Left ventricle myocardium inferior (tissue), 1 donor: Measurements from ENCODE around the gene GGTLC1. TPM values are rescaled to one million over a fixed set of nuclear protein-coding genes. Genes with fewer than 3 reads are reported as not detected.

Source experiments
- DNase-seq: peaks from one replicate; pipeline ENCODE4 v3.0.0-alpha.2; 2020
- H3K27ac ChIP-seq: fragments of 200-600 bp; replicated peaks from 2 replicates; pipeline ENCODE4 v1.8.0; 2021
- H3K27me3 ChIP-seq: fragments of 200-600 bp; 2 replicates; pipeline ENCODE4 v1.8.0; 2021; ENCODE audit warnings: low read depth
- H3K36me3 ChIP-seq: fragments of 200-600 bp; 2 replicates; pipeline ENCODE4 v1.8.0; 2021
- H3K4me1 ChIP-seq: fragments of 200-600 bp; 2 replicates; pipeline ENCODE4 v1.8.0; 2021
- H3K4me3 ChIP-seq: fragments of 200-600 bp; 2 replicates; pipeline ENCODE4 v1.8.0; 2021; ENCODE audit warnings: mild to moderate bottlenecking, moderate library complexity
- H3K9me3 ChIP-seq: fragments of 200-600 bp; replicated peaks from 2 replicates; pipeline ENCODE4 v1.8.0; 2021
- intact Hi-C: fragments of 100-400 bp; cut with micrococcal nuclease; formaldehyde crosslinking; loops from one replicate; pipeline ENCODE4 v1.11.0; 2022
- total RNA-seq: library from RNA; stranded (reverse); fragmentation: NEBNext Ultra II Directional; extraction: Animal tissue kit (Norgen Biotek cat#: 25700); gene quantifications from one replicate; pipeline ENCODE4 v1.2.1, GENCODE V29; 2021
- TF ChIP-seq, protein P1 (sequence below): fragments of 200-600 bp; IDR thresholded peaks from 2 replicates; pipeline ENCODE4 v1.8.0; 2021; ENCODE audit warnings: antibody characterized with exemption, mild to moderate bottlenecking, borderline replicate concordance
- donor health status: DM: no; HTN: yes; CAD: no; lungs with severe emphysema.

The GGTLC1 gene
- total RNA-seq, 1 donor from 2014 or later = not detected

DNA sequence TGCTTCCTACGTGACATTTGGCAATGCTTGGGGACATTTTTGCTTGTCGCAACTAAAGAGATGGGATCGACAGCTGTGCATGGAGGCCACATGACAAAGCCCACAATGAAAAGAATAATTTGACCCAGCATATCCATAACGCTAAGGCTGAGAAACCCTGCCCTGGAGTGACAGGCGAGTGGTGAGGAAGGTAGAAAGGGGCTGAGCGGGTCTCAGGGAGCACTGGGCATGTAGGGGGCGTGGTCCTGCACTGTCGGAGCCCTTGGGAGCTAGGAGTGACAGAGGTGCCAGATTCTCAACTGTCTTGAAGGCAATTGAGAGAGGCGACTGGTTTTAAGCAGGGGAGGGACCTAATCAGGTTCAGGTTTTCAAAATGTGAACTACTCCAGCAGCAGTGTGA, 13.6 kb downstream of the GGTLC1 start:
- no peak overlapping the region for H3K27ac ChIP-seq
- intact Hi-C loops = loop anchor here (10.0 kb wide), 1 partner anchor 300 kb away; no protein-coding TSS in a partner anchor
- H3K4me3 ChIP-seq = no peak overlapping the region
- no peaks in the 10 kb centered on the region for H3K9me3 ChIP-seq
- no peaks in the 10 kb centered on the region for H3K36me3 ChIP-seq
- H3K4me1 ChIP-seq = no peaks in the 10 kb centered on the region
- no peak for DNase-seq
- TF ChIP-seq, protein P1, sequence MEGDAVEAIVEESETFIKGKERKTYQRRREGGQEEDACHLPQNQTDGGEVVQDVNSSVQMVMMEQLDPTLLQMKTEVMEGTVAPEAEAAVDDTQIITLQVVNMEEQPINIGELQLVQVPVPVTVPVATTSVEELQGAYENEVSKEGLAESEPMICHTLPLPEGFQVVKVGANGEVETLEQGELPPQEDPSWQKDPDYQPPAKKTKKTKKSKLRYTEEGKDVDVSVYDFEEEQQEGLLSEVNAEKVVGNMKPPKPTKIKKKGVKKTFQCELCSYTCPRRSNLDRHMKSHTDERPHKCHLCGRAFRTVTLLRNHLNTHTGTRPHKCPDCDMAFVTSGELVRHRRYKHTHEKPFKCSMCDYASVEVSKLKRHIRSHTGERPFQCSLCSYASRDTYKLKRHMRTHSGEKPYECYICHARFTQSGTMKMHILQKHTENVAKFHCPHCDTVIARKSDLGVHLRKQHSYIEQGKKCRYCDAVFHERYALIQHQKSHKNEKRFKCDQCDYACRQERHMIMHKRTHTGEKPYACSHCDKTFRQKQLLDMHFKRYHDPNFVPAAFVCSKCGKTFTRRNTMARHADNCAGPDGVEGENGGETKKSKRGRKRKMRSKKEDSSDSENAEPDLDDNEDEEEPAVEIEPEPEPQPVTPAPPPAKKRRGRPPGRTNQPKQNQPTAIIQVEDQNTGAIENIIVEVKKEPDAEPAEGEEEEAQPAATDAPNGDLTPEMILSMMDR = no peak
- peaks cover 7% of the 10 kb centered on the region for H3K27me3 ChIP-seq

DNA sequence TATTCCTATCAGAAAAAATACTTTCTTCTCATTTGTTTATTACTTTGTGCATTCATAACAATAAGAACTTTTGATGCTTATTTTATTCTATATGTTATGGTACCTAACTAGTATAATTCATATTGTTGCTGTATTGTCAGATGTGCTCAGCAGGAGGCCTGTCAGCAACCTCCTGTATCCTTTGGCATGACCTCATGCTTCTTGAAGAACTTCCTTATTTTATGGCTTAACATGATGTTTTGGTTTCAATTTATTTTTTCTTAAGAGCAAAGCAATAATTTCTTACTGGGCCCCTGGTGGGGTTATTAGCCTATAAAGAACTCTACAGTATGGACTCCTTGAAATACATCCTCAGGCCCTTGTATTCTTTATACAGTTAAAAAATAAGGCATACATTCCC, 17.3 kb downstream of the GGTLC1 start:
- Histone ChIP-seq H3K27me3 (peaks cover 7% of the 10 kb centered on the region), H3K27ac (no peak overlapping the region), H3K9me3 (no peaks in the 10 kb centered on the region), H3K36me3 (no peaks in the 10 kb centered on the region), H3K4me1 (peaks cover 18% of the 10 kb centered on the region), H3K4me3 (no peak overlapping the region)
- TF ChIP-seq, protein P1 = no peak
- DNase-seq = no peak
- intact Hi-C loops = loop anchor here (10.0 kb wide), 1 partner anchor 297 kb away; no protein-coding TSS in a partner anchor

DNA sequence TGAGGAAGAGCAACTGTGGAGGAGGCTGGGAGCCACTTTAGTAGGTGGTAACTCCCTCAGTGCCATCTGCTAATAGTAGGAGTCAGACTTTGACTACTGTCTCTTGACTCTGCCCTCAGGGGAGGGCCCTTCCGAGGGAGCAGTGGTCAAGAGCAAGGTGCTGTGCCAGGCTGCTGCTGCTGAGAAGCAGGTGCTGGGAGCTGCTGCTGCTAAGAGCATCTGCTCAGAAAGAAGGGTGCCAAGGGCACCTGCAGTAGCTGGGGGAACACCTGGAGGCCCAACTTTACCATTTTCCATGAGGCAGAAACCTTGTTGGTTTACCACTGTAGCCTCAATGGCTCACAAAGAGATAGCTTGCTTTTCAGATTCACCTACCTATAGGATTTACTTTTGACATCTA, 18.5 kb downstream of the GGTLC1 start:
- TF ChIP-seq, protein P1 = no peak
- intact Hi-C loops = loop anchor here (10.0 kb wide), 1 partner anchor 295 kb away; no protein-coding TSS in a partner anchor

DNA sequence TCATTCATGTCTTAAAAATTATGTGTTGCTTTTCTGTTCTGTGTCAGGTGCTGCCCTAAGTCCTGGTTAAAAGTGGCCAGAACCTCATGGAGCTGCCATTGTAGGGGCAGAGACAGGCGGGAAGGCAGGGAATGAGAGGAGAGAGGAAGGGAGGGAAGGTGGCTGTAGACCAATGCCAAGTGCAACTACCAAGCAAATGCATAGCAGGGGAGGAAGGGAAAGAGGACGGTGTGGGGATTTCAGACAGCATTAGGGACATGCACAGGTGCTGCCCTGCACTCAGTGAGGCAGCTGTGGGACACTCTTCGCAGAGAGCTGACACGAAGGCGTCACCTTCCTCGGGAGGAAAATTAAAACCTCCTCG, 21.0 kb downstream of the GGTLC1 start:
- intact Hi-C loops = no loop called here
- peak overlapping the region; percentile 70 for H3K27ac ChIP-seq
- DNase-seq = no peak
- H3K36me3 ChIP-seq = no peaks in the 10 kb centered on the region
- peaks cover 9% of the 10 kb centered on the region for H3K9me3 ChIP-seq
- no peaks in the 10 kb centered on the region for H3K27me3 ChIP-seq
- no peak overlapping the region for H3K4me3 ChIP-seq
- H3K4me1 ChIP-seq = peaks cover 19% of the 10 kb centered on the region
- TF ChIP-seq, protein P1 = no peak

More for the DNA sequence above, 18.5 kb downstream of the GGTLC1 start:
- Histone ChIP-seq H3K9me3 (no peaks in the 10 kb centered on the region), H3K27me3 (peaks cover 7% of the 10 kb centered on the region), H3K4me3 (no peak overlapping the region), H3K27ac (no peak overlapping the region), H3K4me1 (peaks cover 19% of the 10 kb centered on the region), H3K36me3 (no peaks in the 10 kb centered on the region)
- DNase-seq = no peak

DNA sequence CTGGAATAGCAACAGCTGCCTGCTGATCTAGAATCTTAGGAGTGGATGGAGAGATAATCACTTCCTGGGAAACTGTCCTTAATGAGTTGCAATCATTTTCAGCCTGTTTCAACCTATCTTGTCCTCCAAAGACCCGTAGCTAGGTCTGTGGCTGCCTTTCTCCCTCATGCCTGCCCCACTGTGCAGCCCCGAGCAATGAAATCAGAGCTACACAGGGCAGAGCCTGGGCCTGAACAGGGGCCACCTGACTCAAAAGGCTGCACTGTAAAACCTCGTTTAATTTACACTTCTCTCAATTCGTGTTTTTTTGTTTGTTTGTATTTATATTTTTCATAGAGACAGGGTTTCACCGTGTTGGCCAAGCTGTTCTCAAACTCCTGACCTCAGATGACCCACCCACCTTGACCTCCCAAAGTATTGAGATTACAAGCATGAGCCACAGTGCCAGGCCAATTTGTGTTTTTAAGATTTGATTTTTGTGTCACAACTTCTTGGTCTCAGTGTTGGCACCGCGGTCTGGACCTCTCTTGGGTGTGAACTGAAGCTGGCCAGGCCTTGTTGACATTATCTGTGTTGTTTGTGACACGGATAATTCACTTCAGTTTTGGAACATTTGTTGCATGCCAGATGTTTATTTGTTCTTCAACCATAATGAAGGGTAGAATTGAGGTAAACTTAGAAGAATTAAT, 21.5 kb downstream of the GGTLC1 start:
- H3K9me3 ChIP-seq = peaks cover 9% of the 10 kb centered on the region
- H3K36me3 ChIP-seq = no peaks in the 10 kb centered on the region
- no peaks in the 10 kb centered on the region for H3K27me3 ChIP-seq
- H3K4me3 ChIP-seq = no peak overlapping the region
- H3K27ac ChIP-seq = peak overlapping the region; percentile 70
- TF ChIP-seq, protein P1 = no peak
- peaks cover 19% of the 10 kb centered on the region for H3K4me1 ChIP-seq
- intact Hi-C loops = no loop called here
- peak; percentile 38 for DNase-seq
